ENCODE measurements around the gene ATP5PD. TPM values are rescaled to one million over a fixed set of nuclear protein-coding genes. Genes with fewer than 3 reads are reported as not detected.
A peak's percentile ranks its signal among the peaks of the same experiment; 100 is the strongest.

The ATP5PD gene
- 100 to 1,000 TPM; 172 to 408 (median 330) TPM for total RNA-seq

GRCh38 chr17:75046407-75047289 lies at the start of gene ATP5PD, which contains the start of gene KCTD2:
TSS of gene ATP5PD (minus strand) at chr17:75046969. CDS start at chr17:75042650, 4,319 bp downstream.
TSS of gene KCTD2 (plus strand) at chr17:75047225. CDS start at chr17:75047251, 26 bp downstream.
- H3K36me3 ChIP-seq = peaks cover 6 to 7% of the 10 kb centered on the region in 2 donors
- H3K27ac ChIP-seq = peak within 1 kb of the TSS; percentile 83 to 90 (median 88)
- 0% methylated on average over 16 to 32 of the region's 72 CpGs for WGBS, 2 donors
- peaks cover 16 to 17% of the 10 kb centered on the region in 2 donors for H3K4me1 ChIP-seq
- peak; percentile 71 to 95 for TF ChIP-seq POLR2A (IDR thresholded peaks at IDR 0.05)
- TF ChIP-seq, protein P1, sequence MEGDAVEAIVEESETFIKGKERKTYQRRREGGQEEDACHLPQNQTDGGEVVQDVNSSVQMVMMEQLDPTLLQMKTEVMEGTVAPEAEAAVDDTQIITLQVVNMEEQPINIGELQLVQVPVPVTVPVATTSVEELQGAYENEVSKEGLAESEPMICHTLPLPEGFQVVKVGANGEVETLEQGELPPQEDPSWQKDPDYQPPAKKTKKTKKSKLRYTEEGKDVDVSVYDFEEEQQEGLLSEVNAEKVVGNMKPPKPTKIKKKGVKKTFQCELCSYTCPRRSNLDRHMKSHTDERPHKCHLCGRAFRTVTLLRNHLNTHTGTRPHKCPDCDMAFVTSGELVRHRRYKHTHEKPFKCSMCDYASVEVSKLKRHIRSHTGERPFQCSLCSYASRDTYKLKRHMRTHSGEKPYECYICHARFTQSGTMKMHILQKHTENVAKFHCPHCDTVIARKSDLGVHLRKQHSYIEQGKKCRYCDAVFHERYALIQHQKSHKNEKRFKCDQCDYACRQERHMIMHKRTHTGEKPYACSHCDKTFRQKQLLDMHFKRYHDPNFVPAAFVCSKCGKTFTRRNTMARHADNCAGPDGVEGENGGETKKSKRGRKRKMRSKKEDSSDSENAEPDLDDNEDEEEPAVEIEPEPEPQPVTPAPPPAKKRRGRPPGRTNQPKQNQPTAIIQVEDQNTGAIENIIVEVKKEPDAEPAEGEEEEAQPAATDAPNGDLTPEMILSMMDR (IDR thresholded peaks at IDR 0.05) = no peak
- H3K27me3 ChIP-seq = no peaks in the 10 kb centered on the region
- intact Hi-C loops (cut with DNase I) = no loop called here
- H3K9me3 ChIP-seq = no peaks in the 10 kb centered on the region
- DNase-seq = peak; percentile 97
- H3K4me3 ChIP-seq (replicated peaks in 1 of 3) = peak within 1 kb of the TSS; percentile 56 to 98 (median 64)

GRCh38 chr17:75096082-75096625 lies 49.4 kb upstream of the ATP5PD start:
- WGBS, 2 donors = 17 to 19% methylated on average over 14 of the region's 14 CpGs
- H3K27me3 ChIP-seq = no peaks in the 10 kb centered on the region
- H3K4me1 ChIP-seq = peaks cover 63 to 71% of the 10 kb centered on the region in 2 donors
- no peaks in the 10 kb centered on the region for H3K9me3 ChIP-seq
- H3K27ac ChIP-seq = peak overlapping the region; percentile 75 to 82 (median 79)
- DNase-seq = peak; percentile 95 to 96
- H3K36me3 ChIP-seq = peaks cover 0 to 6% of the 10 kb centered on the region in 2 donors
- H3K4me3 ChIP-seq (replicated peaks in 1 of 3) = no peak overlapping the region
- TF ChIP-seq, protein P1 (IDR thresholded peaks at IDR 0.05) = no peak
- TF ChIP-seq POLR2A (IDR thresholded peaks at IDR 0.05) = peak in 1 of 2 donors; percentile 15
- intact Hi-C loops (cut with DNase I) = no loop called here

GRCh38 chr17:75094871-75095399 lies 48.2 kb upstream of the ATP5PD start:
- H3K27me3 ChIP-seq = no peaks in the 10 kb centered on the region
- H3K4me3 ChIP-seq (replicated peaks in 1 of 3) = no peak overlapping the region
- TF ChIP-seq, protein P1 (IDR thresholded peaks at IDR 0.05) = no peak
- TF ChIP-seq POLR2A (IDR thresholded peaks at IDR 0.05) = no peak
- H3K27ac ChIP-seq = peak overlapping the region in 2 of 3 donors; percentile 79 to 82
- intact Hi-C loops (cut with DNase I) = no loop called here
- WGBS, 2 donors = 87 to 90% methylated on average over 4 to 9 of the region's 16 CpGs
- DNase-seq = no peak
- no peaks in the 10 kb centered on the region for H3K36me3 ChIP-seq
- H3K9me3 ChIP-seq = no peaks in the 10 kb centered on the region
- H3K4me1 ChIP-seq = peaks cover 70 to 82% of the 10 kb centered on the region in 2 donors

DNA sequence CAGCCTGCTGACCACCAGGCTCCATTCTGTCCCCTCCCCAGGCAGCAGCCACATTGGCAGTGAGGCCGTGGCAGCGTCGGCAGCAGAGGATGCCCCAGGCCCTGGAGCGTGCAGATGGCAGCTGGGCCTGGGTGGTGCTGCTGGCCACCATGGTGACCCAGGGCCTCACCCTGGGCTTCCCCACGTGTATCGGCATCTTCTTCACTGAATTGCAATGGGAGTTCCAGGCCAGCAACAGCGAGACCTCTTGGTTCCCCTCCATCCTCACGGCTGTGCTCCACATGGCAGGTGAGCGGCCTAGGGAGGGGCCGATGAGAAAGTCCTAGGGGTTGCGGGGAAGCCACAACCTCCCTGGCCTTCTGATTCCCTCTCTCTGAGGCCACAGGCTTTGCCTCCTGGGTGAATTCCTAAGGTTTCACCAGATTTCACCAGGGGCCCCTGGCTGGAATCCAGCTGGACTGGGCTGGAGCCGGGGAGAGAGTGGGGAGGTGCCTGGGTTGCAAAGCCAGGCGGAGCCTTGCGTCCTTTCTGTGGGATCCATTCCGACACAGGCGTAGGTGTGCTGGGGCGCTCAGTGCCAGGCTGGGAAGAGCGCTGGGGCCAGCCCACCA lies 46.9 kb upstream of the ATP5PD start:
- Histone ChIP-seq H3K36me3 (no peaks in the 10 kb centered on the region), H3K4me3 (replicated peaks in 1 of 3) (no peak overlapping the region), H3K27ac (peak overlapping the region; percentile 79 to 83 (median 82)), H3K9me3 (no peaks in the 10 kb centered on the region), H3K27me3 (no peaks in the 10 kb centered on the region), H3K4me1 (peaks cover 69 to 87% of the 10 kb centered on the region in 2 donors)
- peak; percentile 78 to 80 for DNase-seq
- 86 to 90% methylated on average over 1 to 6 of the region's 18 CpGs for WGBS, 2 donors
- TF ChIP-seq, protein P1 (IDR thresholded peaks at IDR 0.05) = no peak
- no peak for TF ChIP-seq POLR2A (IDR thresholded peaks at IDR 0.05)
- intact Hi-C loops (cut with DNase I) = no loop called here

Measured in thyroid gland (tissue), 4 donors.